ENCODE results near the gene IL3.

The IL3 gene

DNA sequence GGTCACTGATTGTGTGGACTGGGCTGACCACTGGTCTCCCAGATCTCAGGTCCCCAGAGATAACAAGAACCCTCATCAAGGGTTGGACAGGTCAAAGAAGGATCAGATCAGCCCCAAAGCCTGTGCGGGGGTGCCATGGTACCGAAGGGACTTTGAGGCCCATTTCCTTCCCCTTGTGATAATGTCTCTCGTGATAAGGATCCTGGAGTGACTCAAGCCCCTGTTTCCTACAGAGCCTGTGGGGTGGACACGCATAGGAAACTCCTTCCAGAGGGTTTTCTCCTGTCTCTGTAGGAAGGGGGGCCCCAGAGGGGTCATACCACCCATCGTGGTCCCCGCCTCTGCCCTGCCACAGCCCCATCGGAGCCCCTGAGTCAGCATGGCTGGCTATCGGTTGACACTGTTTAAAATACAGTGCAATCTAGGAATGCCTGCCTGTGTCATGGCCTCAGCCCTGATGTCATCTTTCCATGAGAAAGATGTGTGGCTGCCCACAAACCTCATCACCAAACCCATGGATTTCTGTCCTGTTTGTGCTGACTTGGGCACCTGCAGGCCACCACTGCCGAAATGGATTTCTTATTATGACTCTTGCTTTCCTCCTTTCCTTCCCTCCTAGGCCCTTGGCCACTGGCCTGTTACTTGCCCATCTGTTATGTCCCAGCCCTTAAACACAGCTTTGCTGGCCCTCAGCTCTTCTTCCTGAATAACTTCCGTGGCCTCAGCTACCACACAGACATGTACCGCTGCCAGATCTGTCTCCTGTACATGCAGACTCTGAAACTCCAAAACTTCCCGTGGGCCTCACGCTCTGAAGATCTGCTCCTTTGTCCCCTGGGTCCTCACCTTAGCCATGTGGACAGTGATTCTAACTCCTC is 10.2 kb downstream of the IL3 start:
- H3K36me3 ChIP-seq (ENCODE audit: insufficient read depth, low read length) = no peaks in the 10 kb centered on the region
- TF ChIP-seq POLR2AphosphoS5 (IDR thresholded peaks at IDR 0.05; ENCODE audit: borderline replicate concordance, low read depth, low read length) (no peak), FOXP2 (optimal IDR thresholded peaks at IDR 0.05; ENCODE audit: control extremely low read depth, extremely low read length, insufficient read depth) (no peak), EZH2 (IDR thresholded peaks at IDR 0.05) (no peak)
- no peak for DNase-seq (ENCODE audit: low read depth, low spot score)
- H3K4me3 ChIP-seq = no peak overlapping the region
- no peaks in the 10 kb centered on the region for H3K9me3 ChIP-seq (ENCODE audit: low read depth, low read length)
- H3K9ac ChIP-seq (ENCODE audit: insufficient read length) = no peak overlapping the region
- no peak overlapping the region for H3K27ac ChIP-seq

DNA sequence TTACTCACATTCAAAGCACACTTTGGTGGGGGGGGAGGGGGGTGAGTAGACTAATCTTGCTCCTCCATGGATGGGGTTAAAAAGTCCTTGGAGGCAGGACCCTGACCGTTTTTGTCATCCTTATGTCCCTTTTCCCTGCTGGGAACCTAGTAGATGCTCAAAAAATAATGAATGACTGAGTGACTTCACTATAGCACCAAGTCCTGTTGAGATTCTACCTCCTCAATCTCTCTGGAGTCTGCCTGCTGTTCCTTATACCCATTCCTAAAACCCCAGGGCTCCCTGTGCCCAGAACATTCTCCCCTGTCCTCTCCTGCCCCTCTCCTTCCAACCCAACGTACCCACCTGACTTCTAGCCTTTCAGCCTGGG is 10.9 kb downstream of the IL3 start:
- Histone ChIP-seq H3K9ac (ENCODE audit: insufficient read length) (no peak overlapping the region), H3K4me3 (no peak overlapping the region), H3K27ac (no peak overlapping the region), H3K36me3 (ENCODE audit: insufficient read depth, low read length) (no peaks in the 10 kb centered on the region), H3K9me3 (ENCODE audit: low read depth, low read length) (no peaks in the 10 kb centered on the region)
- no peak for DNase-seq (ENCODE audit: low read depth, low spot score)
- TF ChIP-seq FOXP2 (optimal IDR thresholded peaks at IDR 0.05; ENCODE audit: control extremely low read depth, extremely low read length, insufficient read depth) = no peak
- no peak for TF ChIP-seq EZH2 (IDR thresholded peaks at IDR 0.05)
- TF ChIP-seq POLR2AphosphoS5 (IDR thresholded peaks at IDR 0.05; ENCODE audit: borderline replicate concordance, low read depth, low read length) = no peak

DNA sequence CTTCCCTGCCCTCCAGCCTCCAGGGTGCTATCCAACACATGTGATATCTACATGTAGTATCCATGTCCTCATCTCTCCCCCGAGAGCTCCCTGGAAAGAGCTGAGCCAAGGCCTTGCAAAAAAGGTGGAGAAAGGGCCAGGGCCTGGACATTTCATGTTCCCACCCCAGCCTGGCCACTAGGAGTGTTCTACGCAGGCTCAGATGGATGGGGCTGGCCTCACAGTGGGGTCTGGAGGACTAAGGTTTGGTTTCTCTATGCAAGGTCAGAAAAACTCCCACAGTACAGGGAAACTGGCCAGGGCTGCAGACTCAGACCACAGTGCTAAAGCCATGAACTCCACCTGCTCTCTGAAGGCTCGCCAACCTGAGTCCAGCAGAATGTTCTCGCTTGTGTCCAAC is 11.6 kb downstream of the IL3 start:
- H3K36me3 ChIP-seq (ENCODE audit: insufficient read depth, low read length) = no peaks in the 10 kb centered on the region

DNA sequence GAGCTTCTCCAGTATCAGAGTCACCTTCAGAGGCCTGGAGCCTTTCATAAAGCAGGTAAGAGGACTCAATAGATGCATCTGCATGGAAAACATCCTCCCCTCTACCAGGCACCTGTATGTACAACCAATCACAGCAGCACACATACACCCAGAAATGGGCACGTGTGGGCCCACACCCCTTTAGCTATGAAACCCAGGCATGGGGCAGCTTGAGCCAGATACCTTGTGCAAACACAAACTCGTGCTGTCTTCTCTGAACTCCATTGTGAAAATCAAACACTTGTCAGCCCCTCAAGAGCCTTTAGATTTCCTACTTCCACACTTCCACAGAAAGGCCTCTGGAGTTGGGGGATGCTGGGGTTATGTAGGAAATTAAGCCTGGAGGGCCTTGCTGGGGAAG is 12.1 kb downstream of the IL3 start:
- Histone ChIP-seq H3K27ac (no peak overlapping the region), H3K9me3 (ENCODE audit: low read depth, low read length) (no peaks in the 10 kb centered on the region), H3K9ac (ENCODE audit: insufficient read length) (no peak overlapping the region), H3K4me3 (no peak overlapping the region), H3K36me3 (ENCODE audit: insufficient read depth, low read length) (no peaks in the 10 kb centered on the region)
- no peak for TF ChIP-seq EZH2 (IDR thresholded peaks at IDR 0.05)
- no peak for TF ChIP-seq FOXP2 (optimal IDR thresholded peaks at IDR 0.05; ENCODE audit: control extremely low read depth, extremely low read length, insufficient read depth)
- no peak for TF ChIP-seq POLR2AphosphoS5 (IDR thresholded peaks at IDR 0.05; ENCODE audit: borderline replicate concordance, low read depth, low read length)
- no peak for DNase-seq (ENCODE audit: low read depth, low spot score)

More for the DNA sequence above, 11.6 kb downstream of the IL3 start:
- H3K4me3 ChIP-seq = no peak overlapping the region
- TF ChIP-seq POLR2AphosphoS5 (IDR thresholded peaks at IDR 0.05; ENCODE audit: borderline replicate concordance, low read depth, low read length) (no peak), FOXP2 (optimal IDR thresholded peaks at IDR 0.05; ENCODE audit: control extremely low read depth, extremely low read length, insufficient read depth) (no peak), EZH2 (IDR thresholded peaks at IDR 0.05) (no peak)
- no peak overlapping the region for H3K27ac ChIP-seq
- no peak for DNase-seq (ENCODE audit: low read depth, low spot score)
- no peaks in the 10 kb centered on the region for H3K9me3 ChIP-seq (ENCODE audit: low read depth, low read length)
- no peak overlapping the region for H3K9ac ChIP-seq (ENCODE audit: insufficient read length)

DNA sequence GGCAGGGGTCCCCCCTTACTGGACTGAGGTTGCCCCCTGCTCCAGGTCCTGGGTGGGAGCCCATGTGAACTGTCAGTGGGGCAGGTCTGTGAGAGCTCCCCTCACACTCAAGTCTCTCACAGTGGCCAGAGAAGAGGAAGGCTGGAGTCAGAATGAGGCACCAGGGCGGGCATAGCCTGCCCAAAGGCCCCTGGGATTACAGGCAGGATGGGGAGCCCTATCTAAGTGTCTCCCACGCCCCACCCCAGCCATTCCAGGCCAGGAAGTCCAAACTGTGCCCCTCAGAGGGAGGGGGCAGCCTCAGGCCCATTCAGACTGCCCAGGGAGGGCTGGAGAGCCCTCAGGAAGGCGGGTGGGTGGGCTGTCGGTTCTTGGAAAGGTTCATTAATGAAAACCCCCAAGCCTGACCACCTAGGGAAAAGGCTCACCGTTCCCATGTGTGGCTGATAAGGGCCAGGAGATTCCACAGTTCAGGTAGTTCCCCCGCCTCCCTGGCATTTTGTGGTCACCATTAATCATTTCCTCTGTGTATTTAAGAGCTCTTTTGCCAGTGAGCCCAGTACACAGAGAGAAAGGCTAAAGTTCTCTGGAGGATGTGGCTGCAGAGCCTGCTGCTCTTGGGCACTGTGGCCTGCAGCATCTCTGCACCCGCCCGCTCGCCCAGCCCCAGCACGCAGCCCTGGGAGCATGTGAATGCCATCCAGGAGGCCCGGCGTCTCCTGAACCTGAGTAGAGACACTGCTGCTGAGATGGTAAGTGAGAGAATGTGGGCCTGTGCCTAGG is 13.0 kb downstream of the IL3 start, which contains the start of gene CSF2:
Gene CSF2 (plus strand): TSS at position 559 of the 783 bp plus-strand sequence. CDS start 35 bp downstream, at position 594.
- no peak for DNase-seq (ENCODE audit: low read depth, low spot score)
- Histone ChIP-seq H3K9ac (ENCODE audit: insufficient read length) (no peak within 1 kb of the TSS), H3K27ac (no peak within 1 kb of the TSS)

DNA sequence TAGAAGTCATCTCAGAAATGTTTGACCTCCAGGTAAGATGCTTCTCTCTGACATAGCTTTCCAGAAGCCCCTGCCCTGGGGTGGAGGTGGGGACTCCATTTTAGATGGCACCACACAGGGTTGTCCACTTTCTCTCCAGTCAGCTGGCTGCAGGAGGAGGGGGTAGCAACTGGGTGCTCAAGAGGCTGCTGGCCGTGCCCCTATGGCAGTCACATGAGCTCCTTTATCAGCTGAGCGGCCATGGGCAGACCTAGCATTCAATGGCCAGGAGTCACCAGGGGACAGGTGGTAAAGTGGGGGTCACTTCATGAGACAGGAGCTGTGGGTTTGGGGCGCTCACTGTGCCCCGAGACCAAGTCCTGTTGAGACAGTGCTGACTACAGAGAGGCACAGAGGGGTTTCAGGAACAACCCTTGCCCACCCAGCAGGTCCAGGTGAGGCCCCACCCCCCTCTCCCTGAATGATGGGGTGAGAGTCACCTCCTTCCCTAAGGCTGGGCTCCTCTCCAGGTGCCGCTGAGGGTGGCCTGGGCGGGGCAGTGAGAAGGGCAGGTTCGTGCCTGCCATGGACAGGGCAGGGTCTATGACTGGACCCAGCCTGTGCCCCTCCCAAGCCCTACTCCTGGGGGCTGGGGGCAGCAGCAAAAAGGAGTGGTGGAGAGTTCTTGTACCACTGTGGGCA is 13.8 kb downstream of the IL3 start:
- Histone ChIP-seq H3K9ac (ENCODE audit: insufficient read length) (no peak overlapping the region), H3K27ac (no peak overlapping the region), H3K9me3 (ENCODE audit: low read depth, low read length) (no peaks in the 10 kb centered on the region), H3K36me3 (ENCODE audit: insufficient read depth, low read length) (no peaks in the 10 kb centered on the region), H3K4me3 (no peak overlapping the region)
- DNase-seq (ENCODE audit: low read depth, low spot score) = no peak
- TF ChIP-seq FOXP2 (optimal IDR thresholded peaks at IDR 0.05; ENCODE audit: control extremely low read depth, extremely low read length, insufficient read depth) (no peak), EZH2 (IDR thresholded peaks at IDR 0.05) (no peak), POLR2AphosphoS5 (IDR thresholded peaks at IDR 0.05; ENCODE audit: borderline replicate concordance, low read depth, low read length) (no peak)

More for the DNA sequence above, 13.0 kb downstream of the IL3 start, which contains the start of gene CSF2:
- Histone ChIP-seq H3K9me3 (ENCODE audit: low read depth, low read length) (no peaks in the 10 kb centered on the region), H3K4me3 (no peak within 1 kb of the TSS), H3K36me3 (ENCODE audit: insufficient read depth, low read length) (no peaks in the 10 kb centered on the region)
- TF ChIP-seq POLR2AphosphoS5 (IDR thresholded peaks at IDR 0.05; ENCODE audit: borderline replicate concordance, low read depth, low read length) (no peak), EZH2 (IDR thresholded peaks at IDR 0.05) (no peak), FOXP2 (optimal IDR thresholded peaks at IDR 0.05; ENCODE audit: control extremely low read depth, extremely low read length, insufficient read depth) (no peak)

DNA sequence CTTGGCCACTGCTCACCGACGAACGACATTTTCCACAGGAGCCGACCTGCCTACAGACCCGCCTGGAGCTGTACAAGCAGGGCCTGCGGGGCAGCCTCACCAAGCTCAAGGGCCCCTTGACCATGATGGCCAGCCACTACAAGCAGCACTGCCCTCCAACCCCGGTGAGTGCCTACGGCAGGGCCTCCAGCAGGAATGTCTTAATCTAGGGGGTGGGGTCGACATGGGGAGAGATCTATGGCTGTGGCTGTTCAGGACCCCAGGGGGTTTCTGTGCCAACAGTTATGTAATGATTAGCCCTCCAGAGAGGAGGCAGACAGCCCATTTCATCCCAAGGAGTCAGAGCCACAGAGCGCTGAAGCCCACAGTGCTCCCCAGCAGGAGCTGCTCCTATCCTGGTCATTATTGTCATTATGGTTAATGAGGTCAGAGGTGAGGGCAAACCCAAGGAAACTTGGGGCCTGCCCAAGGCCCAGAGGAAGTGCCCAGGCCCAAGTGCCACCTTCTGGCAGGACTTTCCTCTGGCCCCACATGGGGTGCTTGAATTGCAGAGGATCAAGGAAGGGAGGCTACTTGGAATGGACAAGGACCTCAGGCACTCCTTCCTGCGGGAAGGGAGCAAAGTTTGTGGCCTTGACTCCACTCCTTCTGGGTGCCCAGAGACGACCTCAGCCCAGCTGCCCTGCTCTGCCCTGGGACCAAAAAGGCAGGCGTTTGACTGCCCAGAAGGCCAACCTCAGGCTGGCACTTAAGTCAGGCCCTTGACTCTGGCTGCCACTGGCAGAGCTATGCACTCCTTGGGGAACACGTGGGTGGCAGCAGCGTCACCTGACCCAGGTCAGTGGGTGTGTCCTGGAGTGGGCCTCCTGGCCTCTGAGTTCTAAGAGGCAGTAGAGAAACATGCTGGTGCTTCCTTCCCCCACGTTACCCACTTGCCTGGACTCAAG is 14.6 kb downstream of the IL3 start:
- no peak overlapping the region for H3K27ac ChIP-seq

More for the DNA sequence above, 14.6 kb downstream of the IL3 start:
- H3K4me3 ChIP-seq = no peak overlapping the region
- H3K36me3 ChIP-seq (ENCODE audit: insufficient read depth, low read length) = no peaks in the 10 kb centered on the region
- DNase-seq (ENCODE audit: low read depth, low spot score) = no peak
- TF ChIP-seq FOXP2 (optimal IDR thresholded peaks at IDR 0.05; ENCODE audit: control extremely low read depth, extremely low read length, insufficient read depth) (no peak), POLR2AphosphoS5 (IDR thresholded peaks at IDR 0.05; ENCODE audit: borderline replicate concordance, low read depth, low read length) (no peak), EZH2 (IDR thresholded peaks at IDR 0.05) (no peak)
- no peaks in the 10 kb centered on the region for H3K9me3 ChIP-seq (ENCODE audit: low read depth, low read length)
- no peak overlapping the region for H3K9ac ChIP-seq (ENCODE audit: insufficient read length)
